Right cardiac atrium (tissue), 5 donors: ENCODE measurements around the gene RPL22. TPM values are rescaled to one million over a fixed set of nuclear protein-coding genes. Genes with fewer than 3 reads are reported as not detected.

ENCODE experiments used
- ATAC-seq, 2 donors: fragments of 200-7000 bp; cut with Tn5 transposase; one replicate each; pipeline versions ENCODE4 v1.8.0 to v1.9.1; 2020; ENCODE audit warnings: moderate library complexity in 2 of 2, mild to moderate bottlenecking in 1 of 2
- DNase-seq, 3 donors: peaks; one replicate each; pipeline ENCODE4 v3.0.0-alpha.2; 2020
- H3K27ac ChIP-seq: one replicate; pipeline ENCODE4 v1.5.1; 2013; ENCODE audit warnings: mild to moderate bottlenecking, low read length, control low read depth, moderate library complexity
- H3K27me3 ChIP-seq: one replicate; pipeline ENCODE4 v1.6.1; 2013; ENCODE audit not compliant: control insufficient read depth, insufficient read depth
- H3K4me1 ChIP-seq: one replicate; pipeline ENCODE4 v1.6.1; 2013; ENCODE audit warnings: low read length; ENCODE audit not compliant: control insufficient read depth, insufficient read depth
- H3K4me3 ChIP-seq: one replicate; pipeline ENCODE4 v1.5.1; 2013; ENCODE audit warnings: low read length, control low read depth
- H3K9me3 ChIP-seq: one replicate; pipeline ENCODE4 v1.6.1; 2013; ENCODE audit warnings: low read length; ENCODE audit not compliant: control insufficient read depth
- WGBS: extraction: QIAGEN DNeasy Blood & Tissue Kit; methylation state at CpG from one replicate; pipeline ENCODE4 v1.1.7; 2013; 5-methylcytosine and 5-hydroxymethylcytosine counted together
- intact Hi-C, 4 donors: fragments of 100-400 bp; cut with DNase I; formaldehyde crosslinking; loops; one replicate each; pipeline versions ENCODE4 v1.11.0 to v1.14.0; 2022 to 2023
- polyA plus RNA-seq: library from polyadenylated mRNA; stranded (reverse); fragments of 200-250 nt; gene quantifications from one replicate; pipeline ENCODE4 v1.2.3, GENCODE V29; 2013
- total RNA-seq, 4 donors: library from RNA; stranded (reverse); fragmentation: NEBNext Ultra II Directional; extraction: Animal tissue kit (Norgen Biotek cat#: 25700); gene quantifications; one replicate each; pipeline ENCODE4 v1.2.1, GENCODE V29; 2021
- donor health status: healthy with polysubstance abuse.
- donor health status: DM: no; HTN: yes; CAD: no.
- donor health status: DM: no; HTN: no; CAD: no.
- donor health status: DM: no; HTN: yes; CAD: no; lungs with severe emphysema.
- donor health status: DM: yes; HTN: yes; CAD: no.

The RPL22 gene
- total and polyA plus RNA-seq, 5 donors = 247 to 309 (median 271) TPM

- ATAC-seq (peak in 1 of 2 donors; percentile 23), DNase-seq (no peak)
- WGBS = 1% methylated on average over 31 of the region's 31 CpGs
- H3K4me1 ChIP-seq = peaks cover 5% of the 10 kb centered on the region
- H3K27me3 ChIP-seq = no peaks in the 10 kb centered on the region
- peak overlapping the region; percentile 58 for H3K27ac ChIP-seq
- intact Hi-C loops = loop anchor here in 1 of 4 donors (5.0 kb wide), 1 partner anchor 44 kb away; the partner anchor contains the start of gene HES3
- H3K9me3 ChIP-seq = no peaks in the 10 kb centered on the region
- peak overlapping the region; percentile 89 for H3K4me3 ChIP-seq
Measured at GRCh38 chr1:6198646-6199297, 623 bp downstream of the RPL22 start.

- no peaks in the 10 kb centered on the region for H3K9me3 ChIP-seq
- DNase-seq (no peak), ATAC-seq (no peak)
- 62% methylated on average over 6 of the region's 6 CpGs for WGBS
- intact Hi-C loops = loop anchor here in 1 of 4 donors (5.0 kb wide), 1 partner anchor 44 kb away; the partner anchor contains the start of gene HES3
- H3K4me3 ChIP-seq = peak overlapping the region; percentile 89
- no peaks in the 10 kb centered on the region for H3K27me3 ChIP-seq
- H3K27ac ChIP-seq = no peak overlapping the region
- peaks cover 5% of the 10 kb centered on the region for H3K4me1 ChIP-seq
Measured at GRCh38 chr1:6197746-6198427, 1.5 kb downstream of the RPL22 start.

- no peaks in the 10 kb centered on the region for H3K27me3 ChIP-seq
- no peak overlapping the region for H3K4me3 ChIP-seq
- no peak for ATAC-seq
- intact Hi-C loops = no loop called here
- no peak overlapping the region for H3K27ac ChIP-seq
- 100% methylated on average over 1 of the region's 1 CpG for WGBS
- no peaks in the 10 kb centered on the region for H3K9me3 ChIP-seq
- no peak for DNase-seq
- no peaks in the 10 kb centered on the region for H3K4me1 ChIP-seq
Measured at GRCh38 chr1:6191968-6192367, 7.4 kb downstream of the RPL22 start.

DNA sequence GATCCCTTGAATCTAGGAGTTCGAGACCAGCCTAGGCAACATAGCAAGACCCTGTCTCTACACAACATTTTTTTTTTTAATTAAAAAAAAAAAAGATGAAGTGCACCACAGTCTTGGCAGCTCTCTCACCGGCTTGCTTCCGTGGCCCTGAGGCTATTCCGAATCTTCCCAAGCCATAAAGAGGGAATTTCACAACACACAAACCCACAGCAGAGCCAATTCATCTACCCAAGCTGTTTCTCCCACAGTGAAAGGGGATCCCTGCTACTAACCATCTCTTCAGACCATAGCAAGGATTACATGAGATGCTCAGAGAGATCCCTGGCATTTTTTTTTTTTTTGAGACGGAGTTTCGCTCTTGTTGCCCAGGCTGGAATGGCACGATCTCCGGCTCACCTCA is 10.9 kb downstream of the RPL22 start:
- Histone ChIP-seq H3K27ac (no peak overlapping the region), H3K27me3 (no peaks in the 10 kb centered on the region), H3K9me3 (no peaks in the 10 kb centered on the region), H3K4me3 (no peak overlapping the region), H3K4me1 (no peaks in the 10 kb centered on the region)
- intact Hi-C loops = no loop called here
- DNase-seq (no peak), ATAC-seq (no peak)
- 85% methylated on average over 8 of the region's 8 CpGs for WGBS

GRCh38 chr1:6185635-6186382 is 13.6 kb downstream of the RPL22 start:
- ATAC-seq = no peak
- Histone ChIP-seq H3K27ac (no peak overlapping the region), H3K9me3 (no peaks in the 10 kb centered on the region), H3K4me1 (no peaks in the 10 kb centered on the region), H3K27me3 (no peaks in the 10 kb centered on the region), H3K4me3 (no peak overlapping the region)
- WGBS = 68% methylated on average over 10 of the region's 10 CpGs
- DNase-seq = no peak
- intact Hi-C loops = no loop called here

DNA sequence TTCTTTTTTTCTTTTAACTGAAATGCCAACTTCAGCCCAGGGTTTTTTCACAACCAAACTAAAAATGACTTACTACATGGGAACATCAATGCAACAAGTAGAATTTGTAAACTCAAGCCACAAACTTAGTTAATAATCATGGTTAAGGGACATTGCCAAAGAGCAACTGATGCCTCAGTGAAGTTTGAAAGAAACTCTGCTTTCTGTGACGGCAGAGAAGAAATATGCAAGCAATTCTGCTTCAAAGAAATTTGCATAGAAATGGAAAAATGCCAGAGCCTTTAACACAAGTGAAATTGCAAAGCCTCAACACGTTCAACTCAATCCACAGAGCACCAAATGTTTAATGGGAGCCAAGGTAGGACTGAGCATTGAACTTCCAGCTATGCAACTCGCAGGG is 14.2 kb downstream of the RPL22 start:
- ATAC-seq (no peak), DNase-seq (no peak)
- 59% methylated on average over 3 of the region's 3 CpGs for WGBS
- Histone ChIP-seq H3K27ac (no peak overlapping the region), H3K9me3 (no peaks in the 10 kb centered on the region), H3K4me3 (no peak overlapping the region), H3K4me1 (no peaks in the 10 kb centered on the region), H3K27me3 (no peaks in the 10 kb centered on the region)
- intact Hi-C loops = no loop called here

DNA sequence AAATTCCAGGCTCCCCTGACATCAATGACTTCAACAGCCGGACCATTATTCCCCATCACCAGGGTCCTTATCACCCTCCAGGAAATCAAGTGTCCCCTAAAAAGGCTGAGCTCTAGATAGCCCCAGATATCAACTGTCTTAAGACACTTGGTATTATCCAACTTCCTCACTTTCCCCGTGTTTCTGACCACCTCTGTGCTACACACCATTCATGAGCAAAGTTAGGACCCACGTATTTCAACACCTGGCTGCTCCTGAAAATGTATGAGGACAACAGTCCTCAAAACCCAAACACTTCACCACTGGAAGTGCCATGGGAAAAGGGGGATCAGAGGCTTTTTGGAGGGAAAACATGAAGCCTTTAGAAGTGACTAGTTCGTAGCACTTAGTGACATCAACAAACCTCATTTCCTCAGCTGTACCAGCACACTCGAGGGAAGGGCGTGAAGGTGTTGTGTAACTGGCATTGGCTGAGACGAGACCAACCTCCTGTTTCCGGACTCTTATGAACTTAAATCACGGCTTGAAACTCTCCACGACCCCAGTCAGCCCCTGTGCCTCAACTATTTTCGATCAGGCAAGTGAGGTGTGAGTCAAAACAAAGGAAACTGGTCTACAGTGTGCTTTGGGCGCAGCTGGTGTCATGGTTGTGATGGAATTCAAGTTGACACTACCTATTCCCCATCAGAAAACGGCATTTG is 15.2 kb downstream of the RPL22 start:
- DNase-seq (no peak), ATAC-seq (no peak)
- no peak overlapping the region for H3K4me3 ChIP-seq
- 70% methylated on average over 13 of the region's 13 CpGs for WGBS
- no peaks in the 10 kb centered on the region for H3K27me3 ChIP-seq
- intact Hi-C loops = no loop called here
- H3K9me3 ChIP-seq = no peaks in the 10 kb centered on the region
- H3K27ac ChIP-seq = no peak overlapping the region
- no peaks in the 10 kb centered on the region for H3K4me1 ChIP-seq

DNA sequence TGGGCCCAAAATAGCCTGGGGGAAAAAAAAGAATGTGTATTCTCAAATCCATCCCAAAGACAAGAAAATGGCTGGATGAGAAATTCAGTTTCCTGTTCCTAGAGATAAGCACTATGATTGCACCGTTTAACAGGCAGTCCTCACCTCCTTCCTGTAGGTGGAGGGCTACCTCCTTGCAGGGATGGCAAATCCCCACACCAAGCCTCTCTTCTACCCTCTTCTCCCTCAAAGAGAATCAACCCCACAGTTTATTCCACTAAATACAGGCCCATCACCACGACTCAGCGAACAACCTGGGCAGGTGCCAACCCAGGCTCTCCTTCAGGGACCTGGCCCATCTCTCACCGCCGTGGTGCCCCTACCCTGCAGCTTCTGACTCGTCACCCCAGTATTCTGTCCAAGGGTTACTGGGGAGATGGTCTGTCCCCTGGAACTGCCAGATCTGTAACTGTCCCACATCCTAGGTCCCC is 15.8 kb downstream of the RPL22 start:
- intact Hi-C loops = no loop called here

GRCh38 chr1:6181347-6181770 is 18.0 kb downstream of the RPL22 start:
- intact Hi-C loops = no loop called here
- no peaks in the 10 kb centered on the region for H3K4me1 ChIP-seq
- peak in 1 of 2 donors; percentile 40 for ATAC-seq
- H3K4me3 ChIP-seq = no peak overlapping the region
- 14% methylated on average over 10 of the region's 10 CpGs for WGBS
- H3K27me3 ChIP-seq = no peaks in the 10 kb centered on the region
- no peak overlapping the region for H3K27ac ChIP-seq
- no peaks in the 10 kb centered on the region for H3K9me3 ChIP-seq
- no peak for DNase-seq

More for the DNA sequence above, 15.8 kb downstream of the RPL22 start:
- 45% methylated on average over 6 of the region's 6 CpGs for WGBS
- no peak for ATAC-seq
- Histone ChIP-seq H3K27me3 (no peaks in the 10 kb centered on the region), H3K9me3 (no peaks in the 10 kb centered on the region), H3K4me3 (no peak overlapping the region), H3K27ac (no peak overlapping the region), H3K4me1 (no peaks in the 10 kb centered on the region)
- peak in 1 of 3 donors; percentile 58 for DNase-seq

- no peak for ATAC-seq
- WGBS = 6% methylated on average over 36 of the region's 36 CpGs
- intact Hi-C loops = no loop called here
- Histone ChIP-seq H3K4me1 (no peaks in the 10 kb centered on the region), H3K27ac (no peak overlapping the region), H3K9me3 (no peaks in the 10 kb centered on the region), H3K4me3 (no peak overlapping the region), H3K27me3 (no peaks in the 10 kb centered on the region)
- DNase-seq = no peak
Measured at GRCh38 chr1:6180707-6181311, 18.6 kb downstream of the RPL22 start.
